GM12872 (cell line): ENCODE results near the gene GM2A.

ENCODE experiments used
- CTCF ChIP-seq: IDR thresholded peaks from 3 replicates; pipeline ENCODE4 v1.5.1; 2011; ENCODE audit warnings: low read depth, mild to moderate bottlenecking, low read length, moderate library complexity; ENCODE audit not compliant: insufficient read depth

Gene GM2A

DNA sequence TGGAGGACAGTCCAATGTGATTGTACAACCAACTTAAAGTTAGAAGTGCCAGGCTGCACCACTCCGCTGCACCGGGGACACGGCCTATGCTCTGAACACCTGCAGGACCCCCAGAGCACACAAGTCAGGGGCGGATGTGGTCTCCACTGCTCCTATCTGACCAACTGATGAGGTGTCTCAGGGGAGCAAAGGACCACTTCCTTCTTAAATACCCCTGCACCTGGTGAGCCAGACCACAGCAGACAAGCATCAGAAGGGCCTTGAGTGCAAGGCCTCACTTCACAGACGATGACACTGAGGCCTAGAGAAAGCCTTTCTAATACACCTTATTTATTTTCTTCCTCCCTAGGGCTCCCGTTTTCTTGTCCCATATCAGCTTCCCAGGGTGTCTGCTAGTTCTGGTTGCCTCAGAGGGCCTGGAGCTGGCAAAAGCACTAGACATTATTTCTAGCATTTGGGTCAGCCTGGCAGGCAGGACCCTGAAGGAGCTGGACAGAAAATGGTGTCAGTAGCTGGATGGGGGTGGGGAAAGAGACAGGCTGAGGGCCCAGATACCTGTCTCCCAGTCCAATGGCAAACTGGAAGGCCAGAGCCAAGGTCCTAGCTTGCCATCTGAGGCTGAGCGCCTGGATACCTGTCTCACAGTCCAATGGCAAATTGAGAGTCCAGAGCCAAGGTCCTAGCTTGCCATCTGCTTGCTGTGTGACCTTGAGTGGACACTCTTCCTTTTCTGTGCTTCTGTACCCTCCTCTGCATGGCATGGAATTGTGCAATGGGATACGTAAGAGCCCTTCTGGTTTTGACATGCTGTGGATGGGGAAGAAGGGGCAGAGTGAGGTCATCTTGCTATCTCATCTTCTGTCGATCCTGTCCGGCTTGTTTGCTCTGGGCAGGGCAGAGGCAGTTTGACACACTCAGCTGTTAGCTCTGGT, 38.1 kb upstream of the GM2A start:
- TF ChIP-seq CTCF: no peak

DNA sequence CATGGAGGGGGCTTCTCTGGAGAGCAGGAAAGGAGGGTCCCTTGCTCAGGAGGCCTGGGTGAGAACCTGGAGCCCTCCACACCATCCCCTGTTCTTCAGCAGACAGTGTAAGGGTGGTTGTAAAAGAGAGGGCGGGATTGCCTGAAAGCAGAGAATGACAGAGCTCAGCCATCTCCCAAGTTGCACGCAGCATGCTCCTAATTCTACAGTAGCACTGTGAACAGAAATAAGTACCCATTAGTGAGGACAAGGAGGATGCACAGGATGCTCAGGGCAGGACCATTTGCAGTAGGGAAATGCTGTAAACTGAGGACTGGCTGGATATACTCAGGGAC, 37.5 kb upstream of the GM2A start:
- TF ChIP-seq CTCF: no peak

- no peak for TF ChIP-seq CTCF
Measured at GRCh38 chr5:151216781-151217180, 36.2 kb upstream of the GM2A start.

- no peak for TF ChIP-seq CTCF
Measured at GRCh38 chr5:151218177-151218576, 34.8 kb upstream of the GM2A start.

GRCh38 chr5:151219138-151219537, 33.8 kb upstream of the GM2A start:
- no peak for TF ChIP-seq CTCF

GRCh38 chr5:151219789-151220188, 33.2 kb upstream of the GM2A start:
- peak; percentile 37; the same call in 2 of the 3 replicates for TF ChIP-seq CTCF

- no peak for TF ChIP-seq CTCF
Measured at GRCh38 chr5:151221574-151221973, 31.4 kb upstream of the GM2A start.
